Neural cell (in vitro differentiated cells): ENCODE measurements around the gene CYLC2. TPM values are rescaled to one million over a fixed set of nuclear protein-coding genes. Genes with fewer than 3 reads are reported as not detected.

Experiments used
- H2AFZ ChIP-seq: fragments of 200-600, 300-800 bp; sonication (generic), shearing (Covaris generic); 2 replicates; pipeline ENCODE4 v1.6.0; 2014; ENCODE audit warnings: low read depth, mild to moderate bottlenecking, antibody characterized with exemption, low read length, moderate library complexity
- H3F3A ChIP-seq: fragments of 200-600 bp; shearing (Covaris generic); 2 replicates; pipeline ENCODE4 v1.6.1; 2016; ENCODE audit warnings: mild to moderate bottlenecking, moderate library complexity, mixed read lengths, antibody characterized with exemption, low read length; ENCODE audit not compliant: insufficient read depth, poor library complexity, severe bottlenecking
- H3K27ac ChIP-seq: fragments of 200-600, 300-800 bp; sonication (generic), shearing (Covaris generic); 2 replicates; pipeline ENCODE4 v1.5.1; 2014; ENCODE audit warnings: mild to moderate bottlenecking, low read length, moderate library complexity
- H3K27me3 ChIP-seq: fragments of 300-800, 200-600 bp; sonication (generic), shearing (Covaris generic); 2 replicates; pipeline ENCODE4 v1.6.0; 2014; ENCODE audit warnings: mild to moderate bottlenecking, low read depth, low read length, moderate library complexity; ENCODE audit not compliant: insufficient read depth
- H3K36me3 ChIP-seq: fragments of 300-800, 200-600 bp; sonication (generic), shearing (Covaris generic); 2 replicates; pipeline ENCODE4 v1.5.1; 2014; ENCODE audit warnings: mild to moderate bottlenecking, antibody characterized with exemption, low read length, moderate library complexity; ENCODE audit not compliant: insufficient read depth
- H3K4me2 ChIP-seq: fragments of 300-800, 200-600 bp; sonication (generic), shearing (Covaris generic); 2 replicates; pipeline ENCODE4 v1.6.0; 2014; ENCODE audit warnings: mild to moderate bottlenecking, low read length
- H3K4me3 ChIP-seq: fragments of 300-800, 200-600 bp; sonication (generic), shearing (Covaris generic); 2 replicates; pipeline ENCODE4 v1.5.1; 2014; ENCODE audit warnings: mild to moderate bottlenecking, low read length, moderate library complexity
- H3K79me2 ChIP-seq: fragments of 200-600 bp; shearing (Covaris generic); replicated peaks from 2 replicates; pipeline ENCODE4 v1.6.0; 2014; ENCODE audit warnings: mild to moderate bottlenecking, low read length, moderate library complexity; ENCODE audit not compliant: insufficient read depth
- H3K9ac ChIP-seq: fragments of 300-800, 200-600 bp; sonication (generic), shearing (Covaris generic); 2 replicates; pipeline ENCODE4 v1.6.1; 2016; ENCODE audit warnings: mild to moderate bottlenecking, low read length, mixed read lengths
- H3K9me2 ChIP-seq: fragments of 200-600 bp; shearing (Covaris generic); 2 replicates; pipeline ENCODE4 v1.6.1; 2016; ENCODE audit warnings: mild to moderate bottlenecking, low read length, mixed read lengths; ENCODE audit not compliant: insufficient read depth
- H3K9me3 ChIP-seq: fragments of 200-600, 300-800 bp; sonication (generic), shearing (Covaris generic); 2 replicates; pipeline ENCODE4 v1.6.1; 2016; ENCODE audit warnings: mild to moderate bottlenecking, mixed run types, low read length, moderate library complexity, mixed read lengths
- H4K20me1 ChIP-seq: fragments of 200-600 bp; shearing (Covaris generic); 2 replicates; pipeline ENCODE4 v1.6.1; 2016; ENCODE audit warnings: mild to moderate bottlenecking, mixed run types; ENCODE audit not compliant: insufficient read depth
- CTCF ChIP-seq: fragments of 450-650 bp; IDR thresholded peaks from 2 replicates; pipeline ENCODE4 v1.5.1; 2014; ENCODE audit warnings: antibody characterized with exemption, mild to moderate bottlenecking, moderate library complexity; ENCODE audit not compliant: poor library complexity, severe bottlenecking
- EP300 ChIP-seq: fragments of 450-650 bp; conservative IDR thresholded peaks from 2 replicates; pipeline ENCODE4 v1.6.1; 2014; ENCODE audit warnings: antibody characterized with exemption, mild to moderate bottlenecking, moderate library complexity; ENCODE audit not compliant: poor library complexity, severe bottlenecking
- EZH2 ChIP-seq: fragments of 200-600, 300-800 bp; shearing (Covaris generic), sonication (generic); IDR thresholded peaks from 2 replicates; pipeline ENCODE4 v1.6.1; 2014; ENCODE audit warnings: antibody characterized with exemption, low read length, borderline replicate concordance, mild to moderate bottlenecking; ENCODE audit not compliant: insufficient read depth, poor library complexity, severe bottlenecking
- MXI1 ChIP-seq: fragments of 450-650 bp; conservative IDR thresholded peaks from 2 replicates; pipeline ENCODE4 v1.6.1; 2014; ENCODE audit warnings: antibody characterized with exemption, mild to moderate bottlenecking; ENCODE audit not compliant: poor library complexity, severe bottlenecking
- POLR2AphosphoS5 ChIP-seq: IDR thresholded peaks from 2 replicates; pipeline ENCODE4 v1.6.1; 2012
- RAD21 ChIP-seq: fragments of 450-650 bp; conservative IDR thresholded peaks from 2 replicates; pipeline ENCODE4 v1.6.1; 2014; ENCODE audit warnings: antibody characterized with exemption, mild to moderate bottlenecking, moderate library complexity
- REST ChIP-seq: IDR thresholded peaks from 2 replicates; pipeline ENCODE4 v1.6.1; 2012; ENCODE audit warnings: borderline replicate concordance
- SMC3 ChIP-seq: fragments of 450-650 bp; conservative IDR thresholded peaks from 2 replicates; pipeline ENCODE4 v1.6.1; 2014; ENCODE audit warnings: antibody characterized with exemption, mild to moderate bottlenecking, moderate library complexity; ENCODE audit not compliant: poor library complexity
- TAF1 ChIP-seq: IDR thresholded peaks from 2 replicates; pipeline ENCODE4 v1.6.1; 2012; ENCODE audit warnings: low read depth
- polyA plus RNA-seq: library from polyadenylated mRNA; depleted of rRNA; stranded (reverse); fragments of >200 nt; gene quantifications from 2 replicates; pipeline ENCODE4 v1.2.3, GENCODE V29; 2014

CYLC2 gene
- polyA plus RNA-seq, 1 donor from 2014 or later: not detected

- H3F3A ChIP-seq: no peaks in the 10 kb centered on the region
- H4K20me1 ChIP-seq: no peaks in the 10 kb centered on the region
- no peak overlapping the region for H3K4me3 ChIP-seq
- no peaks in the 10 kb centered on the region for H3K36me3 ChIP-seq
- TF ChIP-seq RAD21: no peak
- TF ChIP-seq MXI1: no peak
- no peak for TF ChIP-seq CTCF
- no peak for TF ChIP-seq TAF1
- no peak for TF ChIP-seq REST
- TF ChIP-seq EP300: no peak
- no peak for TF ChIP-seq POLR2AphosphoS5
- TF ChIP-seq SMC3: no peak
- TF ChIP-seq EZH2: no peak
- no peak overlapping the region for H3K9ac ChIP-seq
- H3K27me3 ChIP-seq: no peaks in the 10 kb centered on the region
- peaks cover 6% of the 10 kb centered on the region for H3K9me3 ChIP-seq
- no peaks in the 10 kb centered on the region for H3K79me2 ChIP-seq
- no peak overlapping the region for H2AFZ ChIP-seq
- H3K27ac ChIP-seq: no peak overlapping the region
- H3K9me2 ChIP-seq: no peaks in the 10 kb centered on the region
- no peak overlapping the region for H3K4me2 ChIP-seq
Measured at GRCh38 chr9:102972780-102973179, 22.4 kb upstream of the CYLC2 start.

- Histone ChIP-seq H3K79me2 (no peaks in the 10 kb centered on the region), H3K36me3 (no peaks in the 10 kb centered on the region), H3K9ac (no peak overlapping the region), H3K4me2 (no peak overlapping the region), H3K27ac (no peak overlapping the region), H3K9me3 (peaks cover 6% of the 10 kb centered on the region), H3F3A (no peaks in the 10 kb centered on the region), H3K27me3 (no peaks in the 10 kb centered on the region), H4K20me1 (no peaks in the 10 kb centered on the region), H3K9me2 (no peaks in the 10 kb centered on the region), H2AFZ (no peak overlapping the region), H3K4me3 (no peak overlapping the region)
- TF ChIP-seq CTCF (no peak), EP300 (no peak)
Measured at GRCh38 chr9:102974530-102974929, 20.6 kb upstream of the CYLC2 start.
